HTR-8/SVneo (cell line): Measurements from ENCODE around the gene CFAP299.
"Not testable (repeated sequence)": the region's sequence is repeated elsewhere in the genome, so short reads cannot be mapped to it uniquely, and the experiment has no call there.

Experiments used
- DNase-seq: peaks from one replicate; pipeline ENCODE4 v3.0.0; 2011; ENCODE audit warnings: low spot score, mixed read lengths; ENCODE audit not compliant: insufficient read length
- FAIRE-seq: peaks from 2 replicates; lab custom pipeline; 2011; peaks lifted over from hg19 to GRCh38; lab: Jason Lieb, UNC

The CFAP299 gene

DNA sequence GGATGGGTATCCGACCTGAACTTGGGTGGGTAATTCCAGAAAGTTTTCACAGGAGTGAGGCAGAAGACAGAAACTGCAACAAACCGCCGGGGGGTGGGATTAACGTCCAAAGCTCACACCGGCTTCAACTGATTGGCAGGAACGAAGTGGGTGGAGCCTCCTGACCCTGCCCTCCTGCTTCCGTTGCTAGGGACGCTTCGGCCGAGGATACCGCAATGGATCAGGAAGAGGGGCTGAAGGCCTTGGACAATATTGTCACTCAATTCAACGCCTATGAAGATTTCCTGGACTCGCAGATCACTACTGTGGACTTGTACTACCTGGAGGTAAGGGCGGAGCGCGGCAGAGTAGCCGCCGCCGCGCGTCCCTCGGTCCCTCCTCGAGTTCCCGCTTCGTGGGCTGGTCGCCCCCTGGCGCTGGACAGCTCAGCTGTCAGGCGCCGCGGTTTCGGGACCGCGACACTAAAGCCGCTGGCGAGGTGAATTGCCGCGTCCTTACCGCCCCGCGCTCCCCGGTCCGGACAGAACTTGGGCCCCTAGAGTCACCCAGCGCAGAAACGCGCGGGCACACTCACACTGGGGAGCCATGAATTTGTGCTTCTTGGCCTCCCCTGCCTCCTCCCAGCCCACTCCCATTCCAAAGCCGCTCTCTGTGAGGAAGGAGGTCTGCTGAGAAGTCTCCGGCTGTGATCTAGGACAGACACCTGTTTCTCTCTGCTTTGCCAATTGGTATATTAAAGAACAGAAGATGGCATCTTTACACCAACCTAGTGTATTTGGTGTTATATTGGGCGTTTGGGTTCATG is at the start of gene CFAP299:
Gene CFAP299 (plus strand): TSS at position 177 of the 805 bp plus-strand sequence.
- FAIRE-seq (peak; percentile 66), DNase-seq (peak; percentile 69)

DNA sequence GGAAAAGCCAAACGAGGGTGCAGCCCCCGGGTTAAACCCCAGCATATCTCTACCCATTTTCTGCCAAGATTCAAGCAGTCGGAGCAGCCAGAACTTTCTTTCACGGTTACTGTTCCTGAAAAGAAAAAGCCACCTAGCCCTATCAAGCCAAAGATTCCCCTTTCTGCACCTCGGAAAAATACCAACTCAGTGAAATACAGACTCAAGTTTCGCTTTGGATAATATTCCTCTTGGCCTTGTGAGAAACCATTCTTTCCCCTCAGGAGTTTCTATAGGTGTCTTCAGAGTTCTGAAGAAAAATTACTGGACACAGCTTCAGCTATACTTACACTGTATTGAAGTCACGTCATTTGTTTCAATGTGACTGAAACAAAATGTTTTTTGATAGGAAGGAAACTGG is 49.1 kb upstream of the CFAP299 start:
- no peak for FAIRE-seq
- no peak for DNase-seq

- not testable (repeated sequence) for FAIRE-seq
These were observed 44.9 kb upstream of the CFAP299 start for GRCh38 chr4:80290665-80291064.

DNA sequence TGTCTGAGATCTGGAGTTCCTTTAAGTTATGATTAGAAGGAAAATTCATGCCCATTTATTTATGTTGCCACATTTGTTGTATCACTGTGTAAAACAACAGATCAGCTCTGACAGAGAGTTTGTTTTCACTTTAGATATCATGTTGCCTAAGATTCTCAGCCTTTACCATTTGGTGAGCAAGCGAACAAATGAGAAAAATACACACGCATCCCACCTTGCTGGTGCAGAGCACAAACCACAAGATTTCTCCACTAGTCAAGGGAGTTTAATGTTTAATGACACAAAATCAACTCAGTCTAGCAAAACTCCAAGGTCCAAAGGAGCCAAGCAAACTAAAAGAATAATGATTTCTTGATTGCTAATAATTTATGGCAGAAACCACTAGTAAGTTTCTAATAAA is 41.3 kb upstream of the CFAP299 start:
- no peak for DNase-seq
- no peak for FAIRE-seq

More at GRCh38 chr4:80290665-80291064, 44.9 kb upstream of the CFAP299 start:
- not testable (repeated sequence) for DNase-seq

DNA sequence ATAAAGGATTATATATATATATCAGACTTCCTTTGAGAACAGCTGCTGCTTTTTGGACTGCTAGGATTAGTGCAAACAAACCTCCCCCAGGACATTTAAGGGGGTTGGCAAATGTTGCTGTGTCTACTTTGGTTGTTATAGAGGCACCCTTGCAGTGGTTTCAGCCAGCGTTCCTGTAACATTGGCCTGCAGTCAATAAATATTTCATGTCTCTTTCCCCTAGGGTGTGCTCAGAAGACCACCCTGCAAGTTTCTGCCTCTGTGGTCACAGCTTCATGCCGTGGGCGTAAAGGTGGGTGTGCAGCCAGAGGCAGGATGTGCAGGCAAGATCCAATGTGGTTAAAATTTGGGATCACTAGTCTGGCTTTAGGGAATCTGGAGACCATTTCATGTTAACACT is 40.2 kb upstream of the CFAP299 start:
- FAIRE-seq (no peak), DNase-seq (no peak)

DNA sequence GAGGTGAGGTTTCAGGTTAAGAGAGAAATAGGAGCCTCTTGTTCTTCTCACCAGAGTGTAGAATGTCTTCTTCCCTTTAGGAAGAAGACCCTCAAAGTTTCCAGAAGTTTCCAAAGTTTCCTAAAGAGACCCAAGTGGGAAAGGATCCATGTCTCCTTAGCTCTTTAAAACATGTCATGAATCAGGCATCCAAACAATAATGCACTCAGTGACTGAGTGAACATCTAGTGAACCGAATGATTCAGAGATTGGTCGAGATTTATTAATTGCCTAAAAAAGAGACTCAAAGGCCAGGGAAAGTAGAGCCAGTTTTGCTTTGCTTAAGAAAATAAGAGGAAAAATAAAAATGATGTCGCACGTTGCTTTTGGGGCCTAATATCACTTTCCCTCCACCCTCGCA is 39.7 kb upstream of the CFAP299 start:
- DNase-seq (no peak), FAIRE-seq (no peak)

DNA sequence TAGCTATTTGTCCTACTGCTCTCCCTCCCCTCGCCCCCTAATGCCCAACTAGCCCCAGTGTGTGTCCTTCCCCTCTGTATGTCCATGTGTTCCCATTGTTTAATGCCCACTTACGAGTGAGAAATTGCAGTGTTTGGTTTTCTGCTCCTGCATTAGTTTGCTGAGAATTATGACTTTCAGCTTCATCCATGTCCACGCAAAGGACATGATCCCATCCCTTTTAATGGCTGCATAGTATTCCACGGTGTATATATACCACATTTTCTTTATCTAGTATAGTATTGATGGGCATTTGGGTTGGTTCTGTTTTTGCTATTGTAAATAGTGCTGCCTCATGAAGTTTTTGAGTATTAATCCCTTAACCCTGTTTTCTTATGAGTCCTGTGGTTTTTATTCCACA is 33.6 kb upstream of the CFAP299 start:
- no peak for FAIRE-seq
- DNase-seq: no peak

DNA sequence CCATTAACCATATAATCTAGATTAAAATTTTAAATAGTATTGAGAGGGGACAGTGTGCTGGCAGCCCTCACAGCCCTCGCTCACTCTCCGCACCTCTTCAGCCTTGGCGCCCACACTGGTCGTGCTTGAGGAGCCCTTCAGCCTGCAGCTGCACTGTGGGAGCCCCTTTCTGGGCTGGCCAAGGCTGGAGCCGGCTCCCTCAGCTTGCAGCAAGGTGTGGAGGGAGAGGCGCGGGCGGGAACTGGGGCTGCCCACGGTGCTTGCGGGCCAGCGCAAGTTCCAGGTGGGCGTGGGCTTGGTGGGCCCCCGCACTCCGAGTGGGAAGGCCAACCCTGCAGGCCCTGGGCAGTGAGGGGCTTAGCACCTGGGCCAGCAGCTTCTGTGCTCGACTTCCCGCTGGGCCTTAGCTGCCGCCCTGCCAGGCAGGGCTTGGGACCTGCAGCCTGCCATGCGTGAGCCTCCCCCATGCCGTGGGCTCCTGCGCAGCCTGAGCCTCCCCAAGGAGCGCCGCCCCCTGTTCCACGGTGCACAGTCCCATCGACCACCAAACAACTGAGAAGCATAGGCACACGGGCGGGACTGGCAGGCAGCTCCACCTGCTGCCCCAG is 32.8 kb upstream of the CFAP299 start:
- FAIRE-seq (no peak), DNase-seq (no peak)

- FAIRE-seq (no peak), DNase-seq (no peak)
These were observed 30.1 kb upstream of the CFAP299 start for GRCh38 chr4:80305466-80305865.

DNA sequence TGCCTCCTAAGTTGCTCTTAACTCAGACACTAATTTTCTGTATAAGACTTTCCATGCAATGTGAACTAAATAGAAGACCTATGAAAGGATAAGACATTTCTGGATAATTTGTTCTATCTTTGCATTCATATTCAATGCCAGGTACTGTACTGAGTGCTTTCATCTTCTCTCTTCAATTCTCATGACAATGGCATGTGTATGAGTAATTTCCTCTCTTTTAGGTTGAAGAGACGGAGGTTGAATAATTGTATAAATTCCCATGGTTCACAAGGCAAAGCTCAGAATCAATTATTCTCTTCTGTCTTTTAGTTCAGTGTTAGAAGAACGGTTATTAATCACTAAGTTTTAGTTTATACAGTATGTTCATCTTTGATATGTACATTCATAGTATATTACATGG is 29.3 kb upstream of the CFAP299 start:
- DNase-seq: no peak
- no peak for FAIRE-seq

DNA sequence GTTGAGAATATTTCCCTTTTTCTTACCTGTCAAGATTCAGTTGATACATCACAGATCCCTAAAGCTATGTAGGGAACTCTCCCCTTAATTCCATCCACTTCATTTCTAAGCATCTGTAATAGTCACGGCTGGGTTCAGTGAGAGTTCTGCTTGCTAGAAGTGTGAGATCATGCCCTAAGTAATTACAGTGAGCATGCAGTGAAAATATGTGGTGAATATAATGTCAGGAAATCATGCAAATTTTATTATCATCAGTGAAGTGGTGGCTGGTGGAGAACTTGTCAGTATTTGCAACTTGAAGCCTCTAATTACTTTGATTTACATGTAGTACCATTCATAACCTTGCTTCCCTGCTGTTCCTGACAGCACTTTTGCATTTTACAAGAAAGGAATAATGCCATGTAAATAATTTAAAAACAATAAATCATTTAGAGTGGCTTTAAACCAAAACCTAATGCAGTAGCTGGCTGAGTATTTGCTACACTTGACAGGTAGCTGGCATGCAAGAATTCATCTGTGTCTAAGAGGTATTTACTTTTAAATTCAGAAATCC is 28.3 kb upstream of the CFAP299 start:
- DNase-seq: no peak
- no peak for FAIRE-seq

DNA sequence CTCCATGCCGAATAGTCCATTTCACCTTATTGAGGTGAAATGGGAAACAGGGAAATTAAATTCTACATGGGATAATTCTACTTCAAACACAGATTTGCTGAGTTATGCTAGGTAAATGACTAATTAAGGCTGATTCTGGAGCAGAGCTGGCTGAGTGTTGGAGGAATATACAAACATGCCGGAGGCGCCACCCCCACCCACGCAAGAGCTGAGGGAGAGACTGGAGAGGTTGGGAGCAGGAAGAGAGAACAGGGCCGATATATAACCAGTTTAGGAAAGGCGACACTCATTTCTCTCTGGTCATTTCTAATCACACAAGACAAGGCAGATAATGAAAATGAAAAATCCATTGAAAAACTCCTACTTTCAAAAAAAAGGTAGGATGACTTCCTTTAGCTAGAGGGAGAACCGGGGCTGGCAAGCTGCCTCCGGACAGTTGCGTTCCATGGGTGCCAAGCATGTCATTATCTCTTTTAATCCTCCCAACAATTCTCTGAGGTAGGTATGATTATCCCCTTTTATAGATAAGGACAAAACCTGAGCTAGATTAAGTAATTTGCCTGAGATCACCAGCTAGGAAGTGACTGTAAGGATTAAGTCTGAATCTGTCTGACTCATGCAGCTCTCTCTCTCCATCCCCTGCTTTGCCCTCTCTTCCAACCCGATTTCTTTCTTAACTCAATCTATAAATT is 27.6 kb upstream of the CFAP299 start:
- DNase-seq (peak; percentile 12), FAIRE-seq (no peak)

DNA sequence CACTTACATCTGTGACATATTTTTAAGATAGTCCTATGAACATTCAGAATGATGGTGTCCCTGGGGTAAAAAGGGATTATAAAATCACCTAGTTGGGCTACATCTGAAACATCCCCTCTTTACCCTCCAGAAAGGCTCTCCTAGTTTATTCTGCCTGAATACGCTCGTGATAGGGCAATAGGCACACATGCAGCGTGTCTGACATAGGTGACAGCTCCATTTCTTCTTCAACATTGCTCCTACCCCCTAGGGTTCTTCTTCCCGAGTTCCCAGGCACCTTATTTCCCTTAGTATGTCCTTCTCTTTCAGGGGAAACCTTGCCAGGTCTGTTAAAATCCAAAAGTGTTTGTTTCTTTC is 27.1 kb upstream of the CFAP299 start:
- DNase-seq: no peak
- no peak for FAIRE-seq

DNA sequence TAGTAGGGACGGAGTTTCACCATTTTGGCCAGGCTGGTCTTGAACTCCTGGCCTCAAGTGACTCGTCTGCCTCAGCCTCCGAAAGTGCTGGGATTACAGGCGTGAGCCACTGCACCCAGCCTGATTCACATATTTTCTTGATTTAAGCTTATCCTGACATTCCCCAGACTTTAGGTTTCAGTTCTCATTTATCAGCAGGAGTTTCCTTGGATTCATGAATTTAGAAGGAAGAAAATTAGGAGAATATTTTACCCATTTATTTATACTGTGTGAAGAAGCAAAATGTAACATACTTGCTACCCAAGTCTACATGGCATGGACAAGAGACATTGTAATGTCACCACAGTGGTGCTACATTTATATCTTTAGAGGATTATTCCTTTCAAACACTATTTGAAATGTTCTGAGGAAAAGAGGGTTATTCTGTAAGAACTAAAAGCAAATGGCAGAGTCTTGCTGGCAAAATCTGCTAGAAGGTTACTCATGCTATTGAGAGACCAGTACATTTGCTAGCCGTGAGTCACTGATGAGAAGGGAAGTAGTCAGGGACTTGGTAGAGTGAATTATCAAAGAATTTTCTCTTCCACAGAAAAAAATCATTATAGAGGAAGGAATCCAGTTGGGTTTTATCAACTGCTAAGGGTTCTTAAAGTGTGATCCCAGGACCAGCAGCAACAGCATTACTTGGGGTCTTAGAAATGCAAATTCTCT is 26.1 kb upstream of the CFAP299 start:
- FAIRE-seq (no peak), DNase-seq (peak; percentile 23)

- DNase-seq: no peak
- FAIRE-seq: no peak
These were observed 24.4 kb upstream of the CFAP299 start for GRCh38 chr4:80311130-80311529.

DNA sequence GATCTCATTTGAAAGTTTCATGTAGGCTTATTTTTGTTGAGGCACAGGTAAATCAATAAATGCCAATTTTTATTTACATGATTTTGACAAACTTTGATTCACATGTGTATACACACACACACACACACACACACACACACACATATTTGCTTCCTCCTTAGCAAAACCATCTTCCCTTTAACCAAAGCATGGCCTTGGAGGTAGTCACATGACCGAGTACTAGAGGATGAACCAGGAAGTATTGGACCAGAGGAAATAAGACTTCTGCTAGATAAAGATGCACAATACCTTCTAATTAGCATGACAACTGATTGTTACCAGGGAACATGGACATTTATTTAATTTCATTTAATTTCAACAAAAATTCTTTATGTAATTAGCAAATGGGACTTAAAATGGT is 23.4 kb upstream of the CFAP299 start:
- DNase-seq (no peak), FAIRE-seq (no peak)

DNA sequence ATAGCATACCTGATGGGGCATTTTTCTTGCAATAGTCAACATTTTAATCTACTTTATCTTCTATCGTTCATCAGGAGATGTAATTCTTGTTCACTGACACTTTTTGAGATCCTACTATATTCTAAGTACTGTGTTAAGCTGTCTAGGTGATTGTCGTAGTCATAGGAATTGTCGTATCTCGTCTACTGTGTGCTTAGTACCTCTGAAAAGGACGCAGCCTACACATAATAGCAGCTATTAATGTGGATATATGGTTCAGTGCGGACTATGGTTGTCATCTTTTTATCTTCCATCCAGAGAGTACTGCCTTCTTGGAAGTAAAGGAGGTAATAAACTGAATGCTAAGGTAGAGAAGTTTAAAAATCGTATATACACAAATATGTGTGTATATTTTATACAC is 21.9 kb upstream of the CFAP299 start:
- no peak for DNase-seq
- FAIRE-seq: no peak

DNA sequence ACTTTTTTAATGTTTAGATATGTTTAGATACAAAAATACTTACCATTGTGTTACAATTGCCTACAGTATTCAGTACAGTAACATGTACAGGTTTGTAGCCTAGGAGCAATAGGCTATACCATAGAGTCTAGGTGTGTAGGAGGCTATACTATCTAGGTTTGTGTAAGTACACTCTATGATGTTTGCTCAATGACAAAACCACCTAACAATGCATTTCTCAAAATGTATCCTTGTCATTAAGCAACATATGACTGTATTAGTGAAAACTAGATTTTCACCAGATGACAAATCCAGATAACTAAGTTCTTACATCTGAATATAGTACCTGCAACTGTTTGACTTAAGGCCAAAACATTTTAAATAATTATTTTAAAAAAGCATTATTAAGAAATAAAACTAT is 19.7 kb upstream of the CFAP299 start:
- FAIRE-seq, DNase-seq: not testable (repeated sequence)

DNA sequence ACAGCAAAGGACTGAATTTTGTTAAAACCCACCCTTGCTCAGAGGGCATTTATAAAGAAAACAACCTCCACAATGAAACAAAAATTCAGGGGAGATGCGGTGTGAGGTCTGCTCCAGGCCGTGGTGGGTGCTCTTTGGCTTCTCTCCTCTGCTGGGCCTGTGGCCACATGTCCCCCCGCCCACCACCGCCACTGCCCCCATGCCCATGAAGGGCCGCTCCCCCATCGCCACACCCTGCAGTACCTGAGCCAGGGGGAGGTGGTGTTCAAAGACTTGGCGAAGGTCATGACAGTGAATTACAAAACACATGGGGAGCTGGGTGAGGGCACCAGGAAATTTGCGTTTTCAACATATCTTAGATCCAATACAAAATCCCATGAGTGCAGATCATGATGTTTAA is 14.2 kb upstream of the CFAP299 start:
- no peak for DNase-seq
- FAIRE-seq: no peak

GRCh38 chr4:80321776-80322175 is 13.8 kb upstream of the CFAP299 start:
- DNase-seq: no peak
- FAIRE-seq: no peak
